ENCODE data around the gene TRIM71. TPM values are rescaled to one million over a fixed set of nuclear protein-coding genes. Genes with fewer than 3 reads are reported as not detected.

TRIM71 gene
- total RNA-seq, 1 experiment from 2014 or later = 0.17 TPM

DNA sequence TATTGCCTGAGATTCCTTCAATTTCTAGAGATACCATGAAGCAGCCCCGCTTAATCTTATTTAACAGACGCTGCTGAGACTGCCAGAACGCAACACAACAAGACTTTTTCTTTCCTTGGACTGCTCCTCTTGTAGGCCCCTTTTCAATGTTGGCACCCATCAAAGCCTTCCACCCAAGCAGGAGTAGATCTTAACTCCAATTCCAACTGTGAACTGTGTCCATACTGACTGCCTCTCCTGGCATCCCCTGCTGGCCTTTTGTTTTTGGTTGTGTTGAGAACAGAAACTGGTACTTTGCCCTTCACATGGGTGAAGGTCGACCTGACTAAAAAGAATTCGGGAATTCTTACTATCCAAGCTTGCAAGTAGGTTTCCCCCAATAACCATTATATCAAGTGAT lies 50.2 kb downstream of the TRIM71 start:
- Histone ChIP-seq H2AFZ (ENCODE audit: low read depth, low read length, poor library complexity, severe bottlenecking) (no peak overlapping the region), H3K27me3 (ENCODE audit: insufficient read depth, low read length) (0 out of 2 replicates have a peak, but pooled peaks cover 3% of the 10 kb centered on the region), H3K9me2 (ENCODE audit: insufficient read depth) (no peaks in the 10 kb centered on the region), H3K4me2 (ENCODE audit: low read length) (no peak overlapping the region), H3K4me1 (ENCODE audit: control insufficient read depth in 1 of 2, insufficient read depth in 2 of 2, low read length in 2 of 2) (no peaks in the 10 kb centered on the region; a peak in 1 of 4 replicates), H3K9ac (ENCODE audit: low read length) (no peak overlapping the region), H3K79me2 (ENCODE audit: insufficient read depth, low read length) (no peaks in the 10 kb centered on the region), H3K9me3 (ENCODE audit: control insufficient read depth in 1 of 2, insufficient read depth in 1 of 2, low read depth in 1 of 2, low read length in 2 of 2) (no peaks in the 10 kb centered on the region), H4K20me1 (ENCODE audit: insufficient read depth) (no peaks in the 10 kb centered on the region), H3K4me3 (replicated peaks in 1 of 2; ENCODE audit: low read depth in 1 of 2, low read length in 2 of 2) (no peak overlapping the region), H3K27ac (ENCODE audit: low read depth, low read length) (no peak overlapping the region), H3K36me3 (ENCODE audit: control insufficient read depth in 1 of 2, insufficient read depth in 2 of 2, low read length in 2 of 2) (no peaks in the 10 kb centered on the region)
- BruUV-seq (replicated peaks) = no TSS peak
- no peak for ATAC-seq
- RAD21 ChIA-PET (ENCODE audit: low non-redundant PET in 1 of 2, low total read pairs in 2 of 2, uncharacterized antibody in 2 of 2, unreplicated experiment in 2 of 2) = no interaction called here
- TF ChIP-seq POLR2A (IDR thresholded peaks at IDR 0.05; ENCODE audit: borderline replicate concordance, extremely low read depth, insufficient read depth, insufficient read length) = no peak
- TF ChIP-seq RAD21 (IDR thresholded peaks at IDR 0.05; ENCODE audit: low read depth) = no peak
- intact Hi-C loops (cut with micrococcal nuclease) = no loop called here
- POLR2A ChIA-PET = no interaction called here
- CTCF ChIA-PET = no interaction called here
- no peak for DNase-seq (ENCODE audit: low read depth, low spot score)

DNA sequence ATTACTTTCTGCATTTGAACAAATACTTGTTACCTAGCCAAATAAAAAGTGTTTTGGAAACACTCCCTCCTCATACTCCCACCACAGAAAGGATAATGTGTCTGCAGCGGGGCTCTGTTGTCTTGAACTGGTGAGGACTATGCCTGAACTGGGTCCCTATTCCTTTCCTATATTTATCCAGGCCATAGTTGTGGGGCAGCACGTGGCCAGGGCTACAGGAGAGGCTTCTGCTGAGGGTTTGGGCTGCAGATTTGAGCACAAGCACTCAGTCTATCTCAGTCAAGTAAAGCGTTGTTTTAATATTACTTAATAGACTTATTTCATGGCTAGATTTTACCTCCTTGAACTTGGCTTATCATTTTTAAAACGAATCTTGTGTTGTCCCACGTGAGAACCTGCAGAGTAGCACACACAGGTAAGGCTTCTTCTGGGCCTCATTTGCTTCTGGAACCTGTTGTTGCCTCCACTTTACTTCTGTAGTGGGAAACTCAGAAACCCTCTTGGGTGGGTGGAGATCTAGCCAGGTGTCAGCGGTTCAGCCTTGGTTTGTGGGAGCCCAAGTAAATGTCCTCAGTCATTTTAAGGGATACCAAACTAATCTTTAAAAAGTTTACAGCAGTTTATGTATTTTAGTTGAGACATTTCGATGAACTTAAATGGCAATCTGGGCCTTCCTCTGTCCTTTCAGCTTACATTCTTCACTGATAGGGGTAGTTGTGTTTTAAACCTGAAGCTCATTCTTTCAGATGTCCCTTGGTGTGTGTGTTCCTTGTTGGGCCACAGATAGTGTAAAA lies 51.1 kb downstream of the TRIM71 start:
- H3K27me3 ChIP-seq (ENCODE audit: insufficient read depth, low read length) = peaks cover 3% of the 10 kb centered on the region; the same call in 1 of the 2 replicates
- no peaks in the 10 kb centered on the region for H3K9me2 ChIP-seq (ENCODE audit: insufficient read depth)
- no peak overlapping the region for H3K27ac ChIP-seq (ENCODE audit: low read depth, low read length)
- TF ChIP-seq YY1 (IDR thresholded peaks at IDR 0.05; ENCODE audit: extremely low read depth, insufficient replicate concordance, low read depth, low read length) (no peak), ELF1 (IDR thresholded peaks at IDR 0.05; ENCODE audit: borderline replicate concordance, low read depth) (no peak), POLR2AphosphoS5 (IDR thresholded peaks at IDR 0.05; ENCODE audit: low read depth, low read length) (no peak), ZNF274 (IDR thresholded peaks at IDR 0.05; ENCODE audit: low read depth, low read length) (no peak), CEBPB (IDR thresholded peaks at IDR 0.05; ENCODE audit: low read depth) (no peak), EZH2 (IDR thresholded peaks at IDR 0.05) (no peak), SRF (IDR thresholded peaks at IDR 0.05; ENCODE audit: low read depth) (no peak), SIN3A (IDR thresholded peaks at IDR 0.05; ENCODE audit: low read depth) (no peak), SP1 (IDR thresholded peaks at IDR 0.05; ENCODE audit: low read depth) (no peak), POLR2A (IDR thresholded peaks at IDR 0.05; ENCODE audit: borderline replicate concordance, extremely low read depth, insufficient read depth, insufficient read length) (no peak)
- TF ChIP-seq, protein P1, sequence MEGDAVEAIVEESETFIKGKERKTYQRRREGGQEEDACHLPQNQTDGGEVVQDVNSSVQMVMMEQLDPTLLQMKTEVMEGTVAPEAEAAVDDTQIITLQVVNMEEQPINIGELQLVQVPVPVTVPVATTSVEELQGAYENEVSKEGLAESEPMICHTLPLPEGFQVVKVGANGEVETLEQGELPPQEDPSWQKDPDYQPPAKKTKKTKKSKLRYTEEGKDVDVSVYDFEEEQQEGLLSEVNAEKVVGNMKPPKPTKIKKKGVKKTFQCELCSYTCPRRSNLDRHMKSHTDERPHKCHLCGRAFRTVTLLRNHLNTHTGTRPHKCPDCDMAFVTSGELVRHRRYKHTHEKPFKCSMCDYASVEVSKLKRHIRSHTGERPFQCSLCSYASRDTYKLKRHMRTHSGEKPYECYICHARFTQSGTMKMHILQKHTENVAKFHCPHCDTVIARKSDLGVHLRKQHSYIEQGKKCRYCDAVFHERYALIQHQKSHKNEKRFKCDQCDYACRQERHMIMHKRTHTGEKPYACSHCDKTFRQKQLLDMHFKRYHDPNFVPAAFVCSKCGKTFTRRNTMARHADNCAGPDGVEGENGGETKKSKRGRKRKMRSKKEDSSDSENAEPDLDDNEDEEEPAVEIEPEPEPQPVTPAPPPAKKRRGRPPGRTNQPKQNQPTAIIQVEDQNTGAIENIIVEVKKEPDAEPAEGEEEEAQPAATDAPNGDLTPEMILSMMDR (IDR thresholded peaks at IDR 0.05 in 2 of 3, conservative IDR thresholded peaks at IDR 0.05 in 1 of 3; ENCODE audit: borderline replicate concordance in 1 of 3, insufficient read depth in 1 of 3, low read depth in 2 of 3, low read length in 2 of 3) = no peak
- TF ChIP-seq, protein P2, sequence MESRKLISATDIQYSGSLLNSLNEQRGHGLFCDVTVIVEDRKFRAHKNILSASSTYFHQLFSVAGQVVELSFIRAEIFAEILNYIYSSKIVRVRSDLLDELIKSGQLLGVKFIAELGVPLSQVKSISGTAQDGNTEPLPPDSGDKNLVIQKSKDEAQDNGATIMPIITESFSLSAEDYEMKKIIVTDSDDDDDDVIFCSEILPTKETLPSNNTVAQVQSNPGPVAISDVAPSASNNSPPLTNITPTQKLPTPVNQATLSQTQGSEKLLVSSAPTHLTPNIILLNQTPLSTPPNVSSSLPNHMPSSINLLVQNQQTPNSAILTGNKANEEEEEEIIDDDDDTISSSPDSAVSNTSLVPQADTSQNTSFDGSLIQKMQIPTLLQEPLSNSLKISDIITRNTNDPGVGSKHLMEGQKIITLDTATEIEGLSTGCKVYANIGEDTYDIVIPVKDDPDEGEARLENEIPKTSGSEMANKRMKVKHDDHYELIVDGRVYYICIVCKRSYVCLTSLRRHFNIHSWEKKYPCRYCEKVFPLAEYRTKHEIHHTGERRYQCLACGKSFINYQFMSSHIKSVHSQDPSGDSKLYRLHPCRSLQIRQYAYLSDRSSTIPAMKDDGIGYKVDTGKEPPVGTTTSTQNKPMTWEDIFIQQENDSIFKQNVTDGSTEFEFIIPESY (IDR thresholded peaks at IDR 0.05; ENCODE audit: extremely low read depth, insufficient replicate concordance, low read length) = no peak
- no peaks in the 10 kb centered on the region for H3K36me3 ChIP-seq (ENCODE audit: control insufficient read depth in 1 of 2, insufficient read depth in 2 of 2, low read length in 2 of 2)
- H3K9ac ChIP-seq (ENCODE audit: low read length) = no peak overlapping the region
- H3K4me1 ChIP-seq (ENCODE audit: control insufficient read depth in 1 of 2, insufficient read depth in 2 of 2, low read length in 2 of 2) = peaks cover 0 to 5% of the 10 kb centered on the region in 2 experiments; a peak in 1 of 4 replicates
- ATAC-seq (no peak), DNase-seq (ENCODE audit: low read depth, low spot score) (no peak)
- no peaks in the 10 kb centered on the region for H4K20me1 ChIP-seq (ENCODE audit: insufficient read depth)
- RAD21 ChIA-PET (ENCODE audit: low non-redundant PET in 1 of 2, low total read pairs in 2 of 2, uncharacterized antibody in 2 of 2, unreplicated experiment in 2 of 2) = no interaction called here
- intact Hi-C loops (cut with micrococcal nuclease) = no loop called here
- H2AFZ ChIP-seq (ENCODE audit: low read depth, low read length, poor library complexity, severe bottlenecking) = no peak overlapping the region
- no TSS peak for BruUV-seq (replicated peaks)
- H3K4me2 ChIP-seq (ENCODE audit: low read length) = no peak overlapping the region
- POLR2A ChIA-PET = no interaction called here
- no peaks in the 10 kb centered on the region for H3K79me2 ChIP-seq (ENCODE audit: insufficient read depth, low read length)
- no peaks in the 10 kb centered on the region for H3K9me3 ChIP-seq (ENCODE audit: control insufficient read depth in 1 of 2, insufficient read depth in 1 of 2, low read depth in 1 of 2, low read length in 2 of 2)
- CTCF ChIA-PET = no interaction called here
- H3K4me3 ChIP-seq (replicated peaks in 1 of 2; ENCODE audit: low read depth in 1 of 2, low read length in 2 of 2) = no peak overlapping the region

Data from HCT116 (cell line).